NB4 (cell line): ENCODE results near the gene SUMO2.

Source experiments
- CTCF ChIP-seq: IDR thresholded peaks from one replicate; pipeline ENCODE4 v1.5.1; 2012; ENCODE audit warnings: low read depth, low read length
- MAX ChIP-seq: IDR thresholded peaks from 2 replicates; pipeline ENCODE4 v1.6.1; 2011; ENCODE audit warnings: low read depth, low read length
- POLR2A ChIP-seq: IDR thresholded peaks from 2 replicates; pipeline ENCODE4 v1.6.1; 2011; ENCODE audit warnings: mild to moderate bottlenecking; ENCODE audit not compliant: insufficient read length; ENCODE audit errors: extremely low read depth

- no peak for TF ChIP-seq CTCF
- no peak for TF ChIP-seq POLR2A
- TF ChIP-seq MAX = no peak
Measured at GRCh38 chr17:75225016-75225415, 42.3 kb upstream of the SUMO2 start.
